Measurements from ENCODE around the gene ARHGEF19. TPM values are rescaled to one million over a fixed set of nuclear protein-coding genes. Genes with fewer than 3 reads are reported as not detected.
A peak's percentile ranks its signal among the peaks of the same experiment; 100 is the strongest.

ARHGEF19 gene
- total RNA-seq, 3 donors from 2014 or later (not counting 1 experiment from before 2014, with no cell fraction given): 14.6 to 18.9 (median 15.8) TPM

DNA sequence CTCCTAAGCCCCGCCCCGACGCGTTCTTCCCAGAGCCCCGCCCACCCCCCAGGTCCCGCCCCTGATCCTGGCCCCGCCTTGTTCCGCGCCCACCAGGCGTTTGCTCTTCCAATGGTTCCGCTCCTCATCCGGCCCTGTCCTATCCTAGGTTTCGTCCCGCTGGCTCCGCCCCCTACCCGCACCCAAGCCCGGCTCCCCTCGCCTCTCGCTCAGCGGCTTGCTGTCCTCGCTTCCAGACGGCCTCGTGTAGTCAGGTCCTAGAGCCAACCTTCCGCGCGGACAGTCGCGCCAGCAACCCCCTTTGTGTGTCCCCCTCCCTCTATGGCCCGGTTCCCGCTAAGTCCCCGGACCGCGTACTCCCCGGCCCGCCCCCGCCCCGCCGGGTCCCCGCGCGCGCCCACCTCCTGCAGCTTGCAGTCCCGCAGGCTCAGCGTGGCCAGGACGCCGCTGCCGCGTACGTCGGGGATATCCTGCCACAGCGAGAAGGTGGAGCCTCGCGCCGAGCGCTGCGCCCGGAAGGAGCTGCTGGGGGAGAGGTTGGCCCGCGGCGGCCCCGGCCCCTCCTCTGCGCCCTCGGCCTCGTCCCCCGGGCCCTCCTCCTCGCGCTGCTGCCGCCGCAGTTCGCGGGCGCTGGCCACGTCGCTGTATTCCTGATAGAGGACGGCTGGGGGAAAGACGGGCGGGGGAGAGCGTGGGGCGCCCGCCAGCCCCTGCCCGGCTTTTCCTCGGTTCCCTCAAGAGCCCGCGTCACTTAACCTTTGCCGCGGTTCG, 5.7 kb downstream of the ARHGEF19 start:
- DNase-seq (peak; percentile 88 to 97), ATAC-seq (peak; percentile 90 to 94 (median 91))
- H3K4me1 ChIP-seq (ENCODE audit: control insufficient read depth, insufficient read depth, low read length): peaks cover 16% of the 10 kb centered on the region
- Mint-ChIP-seq H3K4me3 (peak overlapping the region; percentile 86), H3K4me1 (peaks cover 0 to 34% of the 10 kb centered on the region in 2 donors), H3K27ac (peak overlapping the region; percentile 86 to 95), H3K36me3 (no peaks in the 10 kb centered on the region), H3K27me3 (ENCODE audit: low read depth in 2 of 2) (no peaks in the 10 kb centered on the region), H3K9me3 (no peaks in the 10 kb centered on the region)
- peak overlapping the region; percentile 70 for H3K4me3 ChIP-seq (ENCODE audit: low read length)
- no peaks in the 10 kb centered on the region for H3K9me3 ChIP-seq (ENCODE audit: control insufficient read depth, insufficient read depth, low read length)
- peaks cover 7% of the 10 kb centered on the region for H3K36me3 ChIP-seq (ENCODE audit: control insufficient read depth, insufficient read depth, low read length)
- TF ChIP-seq, protein P1, sequence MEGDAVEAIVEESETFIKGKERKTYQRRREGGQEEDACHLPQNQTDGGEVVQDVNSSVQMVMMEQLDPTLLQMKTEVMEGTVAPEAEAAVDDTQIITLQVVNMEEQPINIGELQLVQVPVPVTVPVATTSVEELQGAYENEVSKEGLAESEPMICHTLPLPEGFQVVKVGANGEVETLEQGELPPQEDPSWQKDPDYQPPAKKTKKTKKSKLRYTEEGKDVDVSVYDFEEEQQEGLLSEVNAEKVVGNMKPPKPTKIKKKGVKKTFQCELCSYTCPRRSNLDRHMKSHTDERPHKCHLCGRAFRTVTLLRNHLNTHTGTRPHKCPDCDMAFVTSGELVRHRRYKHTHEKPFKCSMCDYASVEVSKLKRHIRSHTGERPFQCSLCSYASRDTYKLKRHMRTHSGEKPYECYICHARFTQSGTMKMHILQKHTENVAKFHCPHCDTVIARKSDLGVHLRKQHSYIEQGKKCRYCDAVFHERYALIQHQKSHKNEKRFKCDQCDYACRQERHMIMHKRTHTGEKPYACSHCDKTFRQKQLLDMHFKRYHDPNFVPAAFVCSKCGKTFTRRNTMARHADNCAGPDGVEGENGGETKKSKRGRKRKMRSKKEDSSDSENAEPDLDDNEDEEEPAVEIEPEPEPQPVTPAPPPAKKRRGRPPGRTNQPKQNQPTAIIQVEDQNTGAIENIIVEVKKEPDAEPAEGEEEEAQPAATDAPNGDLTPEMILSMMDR (IDR thresholded peaks at IDR 0.05): no peak
- no peaks in the 10 kb centered on the region for H3K27me3 ChIP-seq (ENCODE audit: control insufficient read depth, insufficient read depth, low read length)
- H3K27ac ChIP-seq (ENCODE audit: low read length): peak overlapping the region; percentile 88
- intact Hi-C loops (cut with micrococcal nuclease): loop anchor here (1.0 to 2.0 kb wide), 2 partner anchors 30 to 161 kb away; partner anchors contain the start of genes CPLANE2 and SZRD1
- 0% methylated on average over 86 of the region's 87 CpGs for WGBS (ENCODE audit: insufficient coverage)

GRCh38 chr1:16205891-16206546, 6.4 kb downstream of the ARHGEF19 start:
- no peaks in the 10 kb centered on the region for H3K36me3 Mint-ChIP-seq
- Histone ChIP-seq H3K4me3 (ENCODE audit: low read length) (peak overlapping the region; percentile 70), H3K27me3 (ENCODE audit: control insufficient read depth, insufficient read depth, low read length) (no peaks in the 10 kb centered on the region), H3K36me3 (ENCODE audit: control insufficient read depth, insufficient read depth, low read length) (peaks cover 12% of the 10 kb centered on the region), H3K9me3 (ENCODE audit: control insufficient read depth, insufficient read depth, low read length) (no peaks in the 10 kb centered on the region), H3K27ac (ENCODE audit: low read length) (peak overlapping the region; percentile 88), H3K4me1 (ENCODE audit: control insufficient read depth, insufficient read depth, low read length) (peaks cover 16% of the 10 kb centered on the region)
- peak overlapping the region; percentile 86 to 95 for H3K27ac Mint-ChIP-seq
- peaks cover 0 to 34% of the 10 kb centered on the region in 2 donors for H3K4me1 Mint-ChIP-seq
- no peaks in the 10 kb centered on the region for H3K9me3 Mint-ChIP-seq
- intact Hi-C loops (cut with micrococcal nuclease): loop anchor here (1.0 to 2.0 kb wide), 2 partner anchors 31 to 161 kb away; partner anchors contain the start of genes CPLANE2 and SZRD1
- H3K4me3 Mint-ChIP-seq: peak overlapping the region; percentile 86
- ATAC-seq: no peak
- WGBS (ENCODE audit: insufficient coverage): 43% methylated on average over 38 of the region's 38 CpGs
- H3K27me3 Mint-ChIP-seq (ENCODE audit: low read depth in 2 of 2): no peaks in the 10 kb centered on the region
- TF ChIP-seq, protein P1 (IDR thresholded peaks at IDR 0.05): no peak
- no peak for DNase-seq

GRCh38 chr1:16205334-16205671, 7.1 kb downstream of the ARHGEF19 start:
- intact Hi-C loops (cut with micrococcal nuclease): no loop called here

More at GRCh38 chr1:16205334-16205671, 7.1 kb downstream of the ARHGEF19 start:
- Histone ChIP-seq H3K9me3 (ENCODE audit: control insufficient read depth, insufficient read depth, low read length) (no peaks in the 10 kb centered on the region), H3K4me3 (ENCODE audit: low read length) (no peak overlapping the region), H3K27ac (ENCODE audit: low read length) (no peak overlapping the region), H3K4me1 (ENCODE audit: control insufficient read depth, insufficient read depth, low read length) (peaks cover 16% of the 10 kb centered on the region), H3K36me3 (ENCODE audit: control insufficient read depth, insufficient read depth, low read length) (peaks cover 14% of the 10 kb centered on the region), H3K27me3 (ENCODE audit: control insufficient read depth, insufficient read depth, low read length) (no peaks in the 10 kb centered on the region)
- H3K27me3 Mint-ChIP-seq (ENCODE audit: low read depth in 2 of 2): no peaks in the 10 kb centered on the region
- no peaks in the 10 kb centered on the region for H3K36me3 Mint-ChIP-seq
- no peak overlapping the region for H3K4me3 Mint-ChIP-seq
- 95% methylated on average over 11 of the region's 11 CpGs for WGBS (ENCODE audit: insufficient coverage)
- peak overlapping the region in 1 of 2 donors; percentile 37 for H3K27ac Mint-ChIP-seq
- ATAC-seq (no peak), DNase-seq (no peak)
- H3K4me1 Mint-ChIP-seq: peaks cover 0 to 34% of the 10 kb centered on the region in 2 donors
- TF ChIP-seq, protein P1 (IDR thresholded peaks at IDR 0.05): no peak
- H3K9me3 Mint-ChIP-seq: no peaks in the 10 kb centered on the region

All from natural killer cell (primary cell).